ENCODE results near the gene FOXD4L3.
"Not testable (repeated sequence)": the region's sequence is repeated elsewhere in the genome, so short reads cannot be mapped to it uniquely, and the experiment has no call there.

Gene FOXD4L3

GRCh38 chr9:68351689-68352088, 49.0 kb downstream of the FOXD4L3 start:
- DNase-seq (ENCODE audit: low read depth) = not testable (repeated sequence)

Data from fibroblast of the conjunctiva (primary cell).